GM12878 (cell line): Measurements from ENCODE around the gene SMG6. TPM values are rescaled to one million over a fixed set of nuclear protein-coding genes. Genes with fewer than 3 reads are reported as not detected.

Source experiments
- ATAC-seq: fragments of 200-7000 bp; cut with Tn5 transposase; 3 replicates; pipeline ENCODE4 v1.9.1; 2020; ENCODE audit warnings: mild to moderate bottlenecking, moderate library complexity
- BruUV-seq: library from RNA; stranded (reverse); fragments of 400-500 nt; replicated peaks from 2 replicates; lab custom pipeline; 2021; lab: Mats Ljungman, UMichigan
- CTCF ChIA-PET: fragments of 300-600 bp; sonication (Branson Sonifier 250); formaldehyde crosslinking; extraction: SDS; loops from one replicate; lab custom pipeline; 2021; ENCODE audit warnings: inconsistent platforms; lab: Yijun Ruan, JAX
- POLR2A ChIA-PET: fragments of 350-600 bp; formaldehyde crosslinking; extraction: SDS; loops from one replicate; lab custom pipeline; 2021; ENCODE audit warnings: inconsistent platforms; lab: Charles Lee
- RAD21 ChIA-PET: fragments of 300-600 bp; sonication (Branson Sonifier 250); formaldehyde crosslinking; loops from one replicate; lab custom pipeline; 2023; ENCODE audit warnings: antibody characterized with exemption; ENCODE audit not compliant: unreplicated experiment; lab: Charles Lee
- SMC1A ChIA-PET: fragments of 300-600 bp; sonication (Branson Sonifier 250); formaldehyde crosslinking; loops from one replicate; lab custom pipeline; 2023; ENCODE audit not compliant: unreplicated experiment, uncharacterized antibody; lab: Charles Lee
- DNase-seq: peaks from one replicate; pipeline ENCODE4 v3.0.0-alpha.2; 2011; ENCODE audit warnings: low read depth, low spot score
- FAIRE-seq: peaks from 3 replicates; lab custom pipeline; 2011; peaks lifted over from hg19 to GRCh38; lab: Jason Lieb, UNC
- H2AFZ ChIP-seq: 2 replicates; pipeline ENCODE4 v1.6.0; 2011; ENCODE audit warnings: low read depth, low read length, control low read depth; ENCODE audit not compliant: control insufficient read depth
- H3K27ac ChIP-seq: 2 replicates; pipeline ENCODE4 v1.5.1; 2011; ENCODE audit warnings: control low read depth; ENCODE audit not compliant: control insufficient read depth, insufficient read depth
- H3K27me3 ChIP-seq, 2 experiments: replicated peaks in 1 of 2; 2 replicates each; pipeline versions ENCODE4 v1.6.0 to v1.6.1; 2011; ENCODE audit warnings: low read length in 1 of 2; ENCODE audit not compliant: control insufficient read depth in 2 of 2, insufficient read depth in 2 of 2
- H3K36me3 ChIP-seq, 2 experiments: 2 replicates each; pipeline ENCODE4 v1.5.1; 2011; ENCODE audit warnings: low read length in 1 of 2; ENCODE audit not compliant: control insufficient read depth in 2 of 2, insufficient read depth in 2 of 2
- H3K4me1 ChIP-seq: 2 replicates; pipeline ENCODE4 v1.6.1; 2011; ENCODE audit warnings: mild to moderate bottlenecking, low read length, moderate library complexity, mixed read lengths; ENCODE audit not compliant: control insufficient read depth, insufficient read depth
- H3K4me2 ChIP-seq: 2 replicates; pipeline ENCODE4 v1.6.0; 2011; ENCODE audit warnings: control low read depth; ENCODE audit not compliant: control insufficient read depth, insufficient read depth
- H3K4me3 ChIP-seq: fragments of 200-600 bp; sonication (generic); 2 replicates; pipeline ENCODE4 v1.5.1; 2016
- H3K79me2 ChIP-seq: 2 replicates; pipeline ENCODE4 v1.6.0; 2011; ENCODE audit warnings: low read length; ENCODE audit not compliant: control insufficient read depth, insufficient read depth
- H3K9ac ChIP-seq: 2 replicates; pipeline ENCODE4 v1.8.0; 2011; ENCODE audit warnings: low read length, control low read depth, mixed read lengths; ENCODE audit not compliant: control insufficient read depth, insufficient read depth
- H3K9me3 ChIP-seq: replicated peaks from 3 replicates; pipeline ENCODE4 v1.5.1; 2011; ENCODE audit warnings: mild to moderate bottlenecking, low read length; ENCODE audit not compliant: control insufficient read depth, insufficient read depth
- H4K20me1 ChIP-seq: 2 replicates; pipeline ENCODE4 v1.6.0; 2011; ENCODE audit not compliant: control insufficient read depth, insufficient read depth
- HDAC2 ChIP-seq: fragments of 200-600 bp; sonication (generic); IDR thresholded peaks from 2 replicates; pipeline ENCODE4 v1.6.1; 2017
- KAT2A ChIP-seq: conservative IDR thresholded peaks from 2 replicates; pipeline ENCODE4 v1.6.1; 2011; ENCODE audit warnings: low read depth, low read length; ENCODE audit not compliant: control insufficient read depth
- NFIC ChIP-seq: IDR thresholded peaks from 2 replicates; pipeline ENCODE4 v1.6.1; 2012; ENCODE audit warnings: low read depth, mild to moderate bottlenecking, inconsistent platforms, low read length, moderate library complexity
- NR2C2 ChIP-seq: IDR thresholded peaks from 2 replicates; pipeline ENCODE4 v1.6.1; 2011; ENCODE audit warnings: borderline replicate concordance, low read depth; ENCODE audit not compliant: control insufficient read depth, insufficient read length
- PAX5 ChIP-seq: IDR thresholded peaks from 2 replicates; pipeline ENCODE4 v1.6.1; 2011; ENCODE audit warnings: low read depth, low read length, borderline replicate concordance
- RELA ChIP-seq: fragments of 450-650 bp; IDR thresholded peaks from 2 replicates; pipeline ENCODE4 v1.8.0; 2014; ENCODE audit warnings: borderline replicate concordance; ENCODE audit not compliant: partially characterized antibody
- SMARCA5 ChIP-seq: fragments of 450-650 bp; IDR thresholded peaks from 2 replicates; pipeline ENCODE4 v1.6.1; 2017; ENCODE audit warnings: mild to moderate bottlenecking
- SMC3 ChIP-seq: IDR thresholded peaks from 2 replicates; pipeline ENCODE4 v1.6.1; 2011; ENCODE audit warnings: low read length, improper control_type of control experiment, borderline replicate concordance
- SPI1 ChIP-seq: IDR thresholded peaks from 2 replicates; pipeline ENCODE4 v1.6.1; 2011; ENCODE audit warnings: low read depth, mild to moderate bottlenecking, low read length, moderate library complexity, borderline replicate concordance; ENCODE audit not compliant: insufficient read depth
- TCF7 ChIP-seq: IDR thresholded peaks from 2 replicates; pipeline ENCODE4 v1.6.1; 2014; ENCODE audit warnings: antibody characterized with exemption, borderline replicate concordance
- ZNF384 ChIP-seq: IDR thresholded peaks from 2 replicates; pipeline ENCODE4 v1.6.1; 2012; ENCODE audit warnings: low read depth, mild to moderate bottlenecking, low read length, improper control_type of control experiment, borderline replicate concordance
- ZNF592 ChIP-seq: fragments of 450-650 bp; IDR thresholded peaks from 2 replicates; pipeline ENCODE4 v1.6.1; 2017; ENCODE audit warnings: mild to moderate bottlenecking, moderate library complexity
- WGBS: methylation state at CpG from one replicate; pipeline ENCODE4 v1.1.6; 2016; ENCODE audit warnings: low lambda C conversion rate; ENCODE audit not compliant: insufficient replicate concordance, insufficient coverage; ENCODE audit errors: missing lambda C conversion rate; 5-methylcytosine and 5-hydroxymethylcytosine counted together
- in situ Hi-C: fragments of 300-500 bp; cut with MboI; formaldehyde crosslinking; loops from 9 replicates; pipeline ENCODE4 v1.14.3; 2018; ENCODE audit warnings: mixed read lengths
- intact Hi-C: fragments of 100-400 bp; cut with micrococcal nuclease; formaldehyde crosslinking; loops from one replicate; pipeline ENCODE4 v1.14.2; 2022; ENCODE audit not compliant: unreplicated experiment
- polyA plus RNA-seq, 11 experiments: library from polyadenylated mRNA; depleted of rRNA in 4 of 11; unstranded in 6 of 11; stranded (reverse) in 5 of 11; fragments of >200 nt; fragmentation: Nextera tagmentation in 4 of 11; fragmentation: Illumina TruSeq in 1 of 11; extraction: Ambion mirVana in 4 of 11; extraction: Trizol in 1 of 11; gene quantifications; 1 replicate in 1 of 11; 2 replicates in 10 of 11; pipeline versions ENCODE4 v1.2.1 to v1.2.3, GENCODE V29; 2011 to 2016; ENCODE audit warnings: inconsistent platforms in 2 of 11, missing spikeins in 2 of 11, low read depth in 1 of 11
- total RNA-seq, 4 experiments: library from RNA; depleted of rRNA in 3 of 4; stranded (reverse); fragments of >200 nt in 3 of 4; fragmentation: Illumina TruSeq in 1 of 4; extraction: Trizol in 1 of 4; gene quantifications; 2 replicates each; pipeline versions ENCODE4 v1.2.1 to v1.2.3, GENCODE V29; 2013 to 2021
- TF ChIP-seq, protein P1 (sequence below): fragments of 450-650 bp; formaldehyde crosslinking; IDR thresholded peaks from 2 replicates; pipeline ENCODE4 v1.4.0; 2022; ENCODE audit warnings: mild to moderate bottlenecking, moderate library complexity
- TF ChIP-seq, protein P2 (sequence below): IDR thresholded peaks from 2 replicates; pipeline ENCODE4 v1.6.1; 2011; ENCODE audit warnings: low read depth, mild to moderate bottlenecking, low read length, moderate library complexity, borderline replicate concordance; ENCODE audit errors: extremely low read depth

SMG6 gene
- total and polyA plus RNA-seq, 10 of the 15 experiments (the other 5 are each of a cell fraction or from before 2014, with no cell fraction given): 0.58 to 28.7 (median 15.7) TPM

GRCh38 chr17:2157675-2158395, 145.8 kb downstream of the SMG6 start:
- no peak for FAIRE-seq
- TF ChIP-seq SPI1 (no peak), NR2C2 (no peak), ZNF384 (no peak), HDAC2 (no peak), ZNF592 (no peak), KAT2A (no peak), TCF7 (no peak), SMARCA5 (no peak), PAX5 (no peak), RELA (no peak), NFIC (no peak), SMC3 (no peak)
- TF ChIP-seq, protein P1, sequence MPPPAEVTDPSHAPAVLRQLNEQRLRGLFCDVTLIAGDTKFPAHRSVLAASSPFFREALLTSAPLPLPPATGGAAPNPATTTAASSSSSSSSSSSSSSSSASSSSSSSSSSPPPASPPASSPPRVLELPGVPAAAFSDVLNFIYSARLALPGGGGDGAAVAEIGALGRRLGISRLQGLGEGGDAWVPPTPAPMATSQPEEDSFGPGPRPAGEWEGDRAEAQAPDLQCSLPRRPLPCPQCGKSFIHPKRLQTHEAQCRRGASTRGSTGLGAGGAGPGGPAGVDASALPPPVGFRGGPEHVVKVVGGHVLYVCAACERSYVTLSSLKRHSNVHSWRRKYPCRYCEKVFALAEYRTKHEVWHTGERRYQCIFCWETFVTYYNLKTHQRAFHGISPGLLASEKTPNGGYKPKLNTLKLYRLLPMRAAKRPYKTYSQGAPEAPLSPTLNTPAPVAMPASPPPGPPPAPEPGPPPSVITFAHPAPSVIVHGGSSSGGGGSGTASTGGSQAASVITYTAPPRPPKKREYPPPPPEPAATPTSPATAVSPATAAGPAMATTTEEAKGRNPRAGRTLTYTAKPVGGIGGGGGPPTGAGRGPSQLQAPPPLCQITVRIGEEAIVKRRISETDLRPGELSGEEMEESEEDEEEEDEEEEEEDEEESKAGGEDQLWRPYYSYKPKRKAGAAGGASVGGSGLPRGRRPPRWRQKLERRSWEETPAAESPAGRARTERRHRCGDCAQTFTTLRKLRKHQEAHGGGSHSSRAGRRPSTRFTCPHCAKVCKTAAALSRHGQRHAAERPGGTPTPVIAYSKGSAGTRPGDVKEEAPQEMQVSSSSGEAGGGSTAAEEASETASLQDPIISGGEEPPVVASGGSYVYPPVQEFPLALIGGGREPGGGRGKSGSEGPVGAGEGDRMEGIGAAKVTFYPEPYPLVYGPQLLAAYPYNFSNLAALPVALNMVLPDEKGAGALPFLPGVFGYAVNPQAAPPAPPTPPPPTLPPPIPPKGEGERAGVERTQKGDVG (CRISPR knock-in tag): no peak
- TF ChIP-seq, protein P2, sequence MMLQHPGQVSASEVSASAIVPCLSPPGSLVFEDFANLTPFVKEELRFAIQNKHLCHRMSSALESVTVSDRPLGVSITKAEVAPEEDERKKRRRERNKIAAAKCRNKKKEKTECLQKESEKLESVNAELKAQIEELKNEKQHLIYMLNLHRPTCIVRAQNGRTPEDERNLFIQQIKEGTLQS: no peak

More at GRCh38 chr17:2157675-2158395, 145.8 kb downstream of the SMG6 start:
- SMC1A ChIA-PET: interaction anchor here (0.7 to 2.5 kb wide), 11 partner anchors 9 to 99 kb away, joined by 3 to 11 read pairs (median 3); no protein-coding TSS in a partner anchor
- no peak overlapping the region for H3K4me2 ChIP-seq
- H3K4me1 ChIP-seq: no peaks in the 10 kb centered on the region
- no TSS peak for BruUV-seq
- no peak for ATAC-seq
- intact Hi-C loops (no loop called here), in situ Hi-C loops (no loop called here)
- H3K36me3 ChIP-seq: peaks cover 8% of the 10 kb centered on the region in 2 experiments; a peak in 3 of 4 replicates
- no peaks in the 10 kb centered on the region for H3K9me3 ChIP-seq
- RAD21 ChIA-PET: interaction anchor here (0.7 to 2.3 kb wide), 8 partner anchors 11 to 109 kb away, joined by 3 to 7 read pairs (median 3); partner anchors contain the start of gene HIC1
- no peak for DNase-seq
- H3K27me3 ChIP-seq: no peaks in the 10 kb centered on the region
- no peak overlapping the region for H3K27ac ChIP-seq
- POLR2A ChIA-PET: interaction anchor here (0.6 to 1.0 kb wide), 4 partner anchors 27 to 129 kb away, joined by 3 to 9 read pairs (median 5); no protein-coding TSS in a partner anchor
- H4K20me1 ChIP-seq: no peaks in the 10 kb centered on the region
- no peak overlapping the region for H2AFZ ChIP-seq
- CTCF ChIA-PET: interaction anchor here (0.6 to 1.7 kb wide), 8 partner anchors 11 to 1837 kb away, joined by 3 to 5 read pairs (median 4); partner anchors contain the start of genes HIC1 and SRR
- WGBS: 76% methylated on average over 3 of the region's 3 CpGs
- no peak overlapping the region for H3K4me3 ChIP-seq
- H3K79me2 ChIP-seq: no peaks in the 10 kb centered on the region
- no peak overlapping the region for H3K9ac ChIP-seq
